Astrocyte (in vitro differentiated cells and primary cell): Measurements from ENCODE around the gene CTRB1. TPM values are rescaled to one million over a fixed set of nuclear protein-coding genes. Genes with fewer than 3 reads are reported as not detected.
A peak's percentile ranks its signal among the peaks of the same experiment; 100 is the strongest.

Experiments
- DNase-seq: peaks from one replicate; pipeline ENCODE4 v3.0.0-alpha.2; 2010; ENCODE audit warnings: low read depth
- FAIRE-seq: peaks from 2 replicates; lab custom pipeline; 2011; peaks lifted over from hg19 to GRCh38; lab: Jason Lieb, UNC
- H2AFZ ChIP-seq: 2 replicates; pipeline ENCODE4 v1.6.0; 2012; ENCODE audit warnings: low read depth, low read length, inconsistent platforms
- H3K27ac ChIP-seq: 2 replicates; pipeline ENCODE4 v1.5.1; 2011; ENCODE audit warnings: low read depth, low read length, inconsistent platforms
- H3K27me3 ChIP-seq: 2 replicates; pipeline ENCODE4 v1.6.0; 2011; ENCODE audit warnings: low read length, inconsistent platforms; ENCODE audit not compliant: insufficient read depth
- H3K36me3 ChIP-seq: 2 replicates; pipeline ENCODE4 v1.5.1; 2011; ENCODE audit warnings: low read length, inconsistent platforms; ENCODE audit not compliant: insufficient read depth
- H3K4me1 ChIP-seq: 2 replicates; pipeline ENCODE4 v1.5.1; 2011; ENCODE audit warnings: low read length, inconsistent platforms; ENCODE audit not compliant: insufficient read depth
- H3K4me2 ChIP-seq: 2 replicates; pipeline ENCODE4 v1.6.0; 2012; ENCODE audit warnings: low read length, inconsistent platforms
- H3K4me3 ChIP-seq: 2 replicates; pipeline ENCODE4 v1.5.1; 2011; ENCODE audit warnings: low read depth, mild to moderate bottlenecking, low read length, inconsistent platforms; ENCODE audit not compliant: insufficient read depth
- H3K79me2 ChIP-seq: 2 replicates; pipeline ENCODE4 v1.6.0; 2012; ENCODE audit warnings: mild to moderate bottlenecking, low read length, inconsistent platforms; ENCODE audit not compliant: insufficient read depth
- H3K9ac ChIP-seq: 2 replicates; pipeline ENCODE4 v1.6.0; 2012; ENCODE audit warnings: mild to moderate bottlenecking, low read length, inconsistent platforms
- H3K9me3 ChIP-seq: 2 replicates; pipeline ENCODE4 v1.5.1; 2012; ENCODE audit warnings: low read depth, mild to moderate bottlenecking, low read length, inconsistent platforms; ENCODE audit not compliant: insufficient read depth
- H4K20me1 ChIP-seq: 2 replicates; pipeline ENCODE4 v1.6.0; 2012; ENCODE audit warnings: low read length, inconsistent platforms; ENCODE audit not compliant: insufficient read depth
- H3K27ac Mint-ChIP-seq: one replicate; pipeline ENCODE4 v1.8.0; 2021; ENCODE audit warnings: mild to moderate bottlenecking, mixed read lengths; ENCODE audit not compliant: unreplicated experiment
- H3K27me3 Mint-ChIP-seq: one replicate; pipeline ENCODE4 v1.8.0; 2021; ENCODE audit warnings: low read depth, mixed read lengths; ENCODE audit not compliant: unreplicated experiment
- H3K36me3 Mint-ChIP-seq: one replicate; pipeline ENCODE4 v1.8.0; 2021; ENCODE audit warnings: low read depth, mixed read lengths; ENCODE audit not compliant: unreplicated experiment
- H3K4me1 Mint-ChIP-seq: one replicate; pipeline ENCODE4 v1.8.0; 2021; ENCODE audit warnings: low read depth, mixed read lengths; ENCODE audit not compliant: unreplicated experiment
- H3K4me3 Mint-ChIP-seq: one replicate; pipeline ENCODE4 v1.8.0; 2021; ENCODE audit warnings: mild to moderate bottlenecking, moderate library complexity, mixed read lengths; ENCODE audit not compliant: unreplicated experiment
- H3K9me3 Mint-ChIP-seq: one replicate; pipeline ENCODE4 v1.8.0; 2021; ENCODE audit warnings: mild to moderate bottlenecking, mixed read lengths; ENCODE audit not compliant: unreplicated experiment
- CTCF ChIP-seq: IDR thresholded peaks from 2 replicates; pipeline ENCODE4 v1.5.1; 2011; ENCODE audit warnings: low read depth, mild to moderate bottlenecking, inconsistent platforms, low read length, moderate library complexity; ENCODE audit not compliant: insufficient read depth
- EZH2 ChIP-seq: IDR thresholded peaks from 2 replicates; pipeline ENCODE4 v1.6.1; 2012; ENCODE audit warnings: mild to moderate bottlenecking, low read length, inconsistent platforms; ENCODE audit not compliant: insufficient read depth
- total RNA-seq: library from RNA; stranded (reverse); gene quantifications from 2 replicates; pipeline ENCODE4 v1.2.1, GENCODE V29; 2021

CTRB1 gene
- total RNA-seq, 1 donor from 2014 or later = not detected

GRCh38 chr16:75262104-75262799 is 43.5 kb downstream of the CTRB1 start:
- no peak overlapping the region for H3K9ac ChIP-seq
- peaks cover 45% of the 10 kb centered on the region for H3K4me1 ChIP-seq
- no peaks in the 10 kb centered on the region for H3K27me3 Mint-ChIP-seq
- H3K27ac Mint-ChIP-seq = no peak overlapping the region
- peaks cover 44% of the 10 kb centered on the region for H3K4me1 Mint-ChIP-seq
- H2AFZ ChIP-seq = no peak overlapping the region
- H3K36me3 ChIP-seq = no peaks in the 10 kb centered on the region
- peak overlapping the region; percentile 98 for H3K4me2 ChIP-seq
- FAIRE-seq (no peak), DNase-seq (no peak)
- no peak overlapping the region for H3K27ac ChIP-seq
- H3K9me3 ChIP-seq = no peaks in the 10 kb centered on the region
- peaks cover 10% of the 10 kb centered on the region for H3K36me3 Mint-ChIP-seq
- peaks cover 94% of the 10 kb centered on the region for H3K79me2 ChIP-seq
- no peak overlapping the region for H3K4me3 ChIP-seq
- peaks cover 74% of the 10 kb centered on the region for H4K20me1 ChIP-seq
- H3K9me3 Mint-ChIP-seq = no peaks in the 10 kb centered on the region
- H3K27me3 ChIP-seq = no peaks in the 10 kb centered on the region
- TF ChIP-seq CTCF = no peak
- no peak for TF ChIP-seq EZH2
- H3K4me3 Mint-ChIP-seq = peak overlapping the region; percentile 34

GRCh38 chr16:75262800-75263127 is 44.0 kb downstream of the CTRB1 start:
- H3K4me1 Mint-ChIP-seq = peaks cover 41% of the 10 kb centered on the region
- H3K36me3 ChIP-seq = no peaks in the 10 kb centered on the region
- peaks cover 41% of the 10 kb centered on the region for H3K4me1 ChIP-seq
- no peak for FAIRE-seq
- H3K27ac ChIP-seq = no peak overlapping the region
- H3K27me3 ChIP-seq = no peaks in the 10 kb centered on the region
- peaks cover 10% of the 10 kb centered on the region for H3K36me3 Mint-ChIP-seq
- DNase-seq = no peak
- H3K9me3 Mint-ChIP-seq = no peaks in the 10 kb centered on the region
- no peak overlapping the region for H3K4me3 ChIP-seq
- H3K4me3 Mint-ChIP-seq = peak overlapping the region; percentile 92
- no peak overlapping the region for H3K27ac Mint-ChIP-seq
- no peak overlapping the region for H3K9ac ChIP-seq
- peak overlapping the region; percentile 98 for H3K4me2 ChIP-seq
- H3K27me3 Mint-ChIP-seq = no peaks in the 10 kb centered on the region
- no peak overlapping the region for H2AFZ ChIP-seq
- H4K20me1 ChIP-seq = peaks cover 69% of the 10 kb centered on the region
- H3K79me2 ChIP-seq = peaks cover 88% of the 10 kb centered on the region
- no peaks in the 10 kb centered on the region for H3K9me3 ChIP-seq
- TF ChIP-seq EZH2 (no peak), CTCF (no peak)

GRCh38 chr16:75263291-75263962 is 44.6 kb downstream of the CTRB1 start:
- peaks cover 63% of the 10 kb centered on the region for H4K20me1 ChIP-seq
- Mint-ChIP-seq H3K4me3 (peak overlapping the region; percentile 92), H3K9me3 (no peaks in the 10 kb centered on the region), H3K36me3 (peaks cover 10% of the 10 kb centered on the region), H3K27ac (peak overlapping the region; percentile 91), H3K4me1 (peaks cover 34% of the 10 kb centered on the region), H3K27me3 (no peaks in the 10 kb centered on the region)
- H3K4me3 ChIP-seq = peak overlapping the region; percentile 89
- H3K4me2 ChIP-seq = peak overlapping the region; percentile 98
- peaks cover 82% of the 10 kb centered on the region for H3K79me2 ChIP-seq
- no peak for TF ChIP-seq EZH2
- DNase-seq = no peak
- H3K9ac ChIP-seq = peak overlapping the region; percentile 100
- H3K36me3 ChIP-seq = no peaks in the 10 kb centered on the region
- no peak for FAIRE-seq
- H3K27ac ChIP-seq = peak overlapping the region; percentile 92
- no peak overlapping the region for H2AFZ ChIP-seq
- peaks cover 42% of the 10 kb centered on the region for H3K4me1 ChIP-seq
- H3K27me3 ChIP-seq = no peaks in the 10 kb centered on the region
- no peaks in the 10 kb centered on the region for H3K9me3 ChIP-seq
